A549 (cell line): ENCODE measurements around the gene COPG1.

Experiments used
- CHD2 ChIP-seq: fragments of 150-350 bp; IDR thresholded peaks from 2 replicates; pipeline ENCODE4 v1.6.1; 2014; ENCODE audit warnings: low read length; ENCODE audit not compliant: partially characterized antibody
- EP300 ChIP-seq, 2 experiments: fragments of >200 bp; sonication (Bioruptor Twin); formaldehyde crosslinking; IDR thresholded peaks; 2 replicates in 1 of 2; 3 replicates in 1 of 2; pipeline ENCODE4 v1.6.1; 2016 to 2017
- FOSL2 ChIP-seq, 2 experiments: fragments of 450-650 bp in 1 of 2; fragments of >200 bp in 1 of 2; sonication (Bioruptor Twin) in 1 of 2; formaldehyde crosslinking; IDR thresholded peaks; 2 replicates each; pipeline versions ENCODE4 v1.5.0 to v1.6.1; 2016 to 2020; ENCODE audit warnings: mild to moderate bottlenecking in 1 of 2, moderate library complexity in 1 of 2
- JUN ChIP-seq, 2 experiments: fragments of >200 bp; sonication (Bioruptor Twin); formaldehyde crosslinking; IDR thresholded peaks; 2 replicates in 1 of 2; 3 replicates in 1 of 2; pipeline ENCODE4 v1.6.1; 2016 to 2017
- POLR2A ChIP-seq: IDR thresholded peaks from 2 replicates; pipeline ENCODE4 v1.6.1; 2012; ENCODE audit warnings: mild to moderate bottlenecking, low read length
- RAD21 ChIP-seq, 2 experiments: fragments of >200 bp in 1 of 2; sonication (Bioruptor Twin) in 1 of 2; formaldehyde crosslinking in 1 of 2; IDR thresholded peaks in 1 of 2; conservative IDR thresholded peaks in 1 of 2; 2 replicates in 1 of 2; 3 replicates in 1 of 2; pipeline ENCODE4 v1.6.1; 2012 to 2018; ENCODE audit warnings: inconsistent platforms in 1 of 2
- REST ChIP-seq: fragments of 200-600 bp; sonication (generic); IDR thresholded peaks from 2 replicates; pipeline ENCODE4 v1.6.1; 2016; ENCODE audit warnings: antibody characterized with exemption, mild to moderate bottlenecking, moderate library complexity

GRCh38 chr3:129204473-129204872, 44.9 kb upstream of the COPG1 start:
- TF ChIP-seq FOSL2 (IDR thresholded peaks at IDR 0.05) (no peak), FOSL2 (CRISPR knock-in tag; IDR thresholded peaks at IDR 0.05) (no peak), POLR2A (no peak), EP300 (IDR thresholded peaks at IDR 0.05) (no peak), REST (no peak), CHD2 (no peak), RAD21 (conservative IDR thresholded peaks at IDR 0.05 in 1 of 2, IDR thresholded peaks at IDR 0.05 in 1 of 2) (no peak), JUN (IDR thresholded peaks at IDR 0.05) (no peak)
